ENCODE data around the gene RND3.

RND3 gene

GRCh38 chr2:150482667-150483400, 4.6 kb downstream of the RND3 start:
- Histone ChIP-seq H3K4me3 (ENCODE audit: low read depth, low read length) (no peak overlapping the region), H3K36me3 (ENCODE audit: control insufficient read depth in 2 of 2, insufficient read depth in 1 of 2, low read length in 2 of 2) (peaks cover 0 to 32% of the 10 kb centered on the region in 2 experiments; a peak in 2 of 3 replicates), H3K27ac (ENCODE audit: extremely low read depth, low read depth, low read length) (no peak overlapping the region), H3K9me3 (ENCODE audit: control insufficient read depth, insufficient read depth, low read depth, low read length) (no peaks in the 10 kb centered on the region), H3K4me1 (ENCODE audit: control insufficient read depth, insufficient read depth, low read length) (peaks cover 27% of the 10 kb centered on the region)
- CTCF ChIA-PET = no interaction called here
- no peak for TF ChIP-seq KLF9 (tag by site-specific recombination; IDR thresholded peaks at IDR 0.05; ENCODE audit: low read depth)
- no peak for TF ChIP-seq ZNF132 (tag by site-specific recombination; IDR thresholded peaks at IDR 0.05; ENCODE audit: borderline replicate concordance)
- no peak for TF ChIP-seq ZNF324 (tag by site-specific recombination; IDR thresholded peaks at IDR 0.05)
- no peak for TF ChIP-seq ZNF549 (tag by site-specific recombination; IDR thresholded peaks at IDR 0.05)
- no peak for TF ChIP-seq ZNF112 (tag by site-specific recombination; IDR thresholded peaks at IDR 0.05)
- TF ChIP-seq YY1 (tag by site-specific recombination; IDR thresholded peaks at IDR 0.05) = no peak
- no peak for TF ChIP-seq SP7 (tag by site-specific recombination; IDR thresholded peaks at IDR 0.05)
- TF ChIP-seq MZF1 (tag by site-specific recombination; IDR thresholded peaks at IDR 0.05; ENCODE audit: borderline replicate concordance) = no peak
- TF ChIP-seq KLF7 (tag by site-specific recombination; IDR thresholded peaks at IDR 0.05; ENCODE audit: borderline replicate concordance) = no peak
- TF ChIP-seq ZSCAN18 (tag by site-specific recombination; IDR thresholded peaks at IDR 0.05) = no peak
- no peak for TF ChIP-seq ZNF341 (tag by site-specific recombination; IDR thresholded peaks at IDR 0.05; ENCODE audit: low read depth)
- TF ChIP-seq ZXDB (tag by site-specific recombination; IDR thresholded peaks at IDR 0.05) = no peak
- POLR2A ChIA-PET = no interaction called here

DNA sequence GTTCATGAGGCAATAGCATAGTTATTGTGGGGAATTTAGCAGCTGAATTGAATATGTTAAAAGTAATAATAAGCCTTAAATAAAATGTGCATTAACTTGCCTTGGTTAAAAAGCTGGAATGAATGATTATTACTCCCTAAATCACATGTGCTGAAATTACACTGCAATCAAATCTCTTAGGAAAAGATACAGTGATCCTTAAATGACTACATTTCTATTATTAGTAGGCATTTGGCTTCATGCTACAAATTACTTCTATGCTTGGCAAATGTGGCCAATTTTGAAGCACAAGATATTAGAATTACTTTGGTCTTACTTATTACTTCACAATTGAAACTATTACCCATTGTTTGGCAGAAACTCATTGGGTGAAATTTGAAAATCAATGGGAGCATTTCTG, 5.4 kb downstream of the RND3 start:
- no peak for TF ChIP-seq ZNF324 (tag by site-specific recombination; IDR thresholded peaks at IDR 0.05)
- no peak for TF ChIP-seq ZNF560 (tag by site-specific recombination; IDR thresholded peaks at IDR 0.05; ENCODE audit: borderline replicate concordance)
- no peak for TF ChIP-seq SP2 (tag by site-specific recombination; IDR thresholded peaks at IDR 0.05)
- no peak for TF ChIP-seq ZNF24 (tag by site-specific recombination; IDR thresholded peaks at IDR 0.05)
- no peak for TF ChIP-seq ZNF521 (tag by site-specific recombination; IDR thresholded peaks at IDR 0.05)
- TF ChIP-seq KLF7 (tag by site-specific recombination; IDR thresholded peaks at IDR 0.05; ENCODE audit: borderline replicate concordance) = no peak
- TF ChIP-seq ZFHX2 (tag by site-specific recombination; conservative IDR thresholded peaks at IDR 0.05) = no peak
- TF ChIP-seq ZNF16 (tag by site-specific recombination; IDR thresholded peaks at IDR 0.05; ENCODE audit: low read depth) = no peak
- TF ChIP-seq ZNF624 (tag by site-specific recombination; IDR thresholded peaks at IDR 0.05) = no peak
- no peak for TF ChIP-seq ZNF600 (tag by site-specific recombination; IDR thresholded peaks at IDR 0.05)
- TF ChIP-seq ZNF670 (tag by site-specific recombination; IDR thresholded peaks at IDR 0.05; ENCODE audit: low read depth) = no peak
- TF ChIP-seq ZSCAN30 (tag by site-specific recombination; IDR thresholded peaks at IDR 0.05) = no peak
- TF ChIP-seq YY1 (tag by site-specific recombination; IDR thresholded peaks at IDR 0.05) = no peak
- TF ChIP-seq, protein P1, sequence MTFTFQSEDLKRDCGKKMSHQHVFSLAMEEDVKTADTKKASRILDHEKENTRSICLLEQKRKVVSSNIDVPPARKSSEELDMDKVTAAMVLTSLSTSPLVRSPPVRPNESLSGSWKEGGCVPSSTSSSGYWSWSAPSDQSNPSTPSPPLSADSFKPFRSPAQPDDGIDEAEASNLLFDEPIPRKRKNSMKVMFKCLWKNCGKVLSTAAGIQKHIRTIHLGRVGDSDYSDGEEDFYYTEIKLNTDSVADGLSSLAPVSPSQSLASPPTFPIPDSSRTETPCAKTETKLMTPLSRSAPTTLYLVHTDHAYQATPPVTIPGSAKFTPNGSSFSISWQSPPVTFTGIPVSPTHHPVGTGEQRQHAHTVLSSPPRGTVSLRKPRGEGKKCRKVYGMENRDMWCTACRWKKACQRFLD (tag by site-specific recombination; IDR thresholded peaks at IDR 0.05) = no peak
- TF ChIP-seq ZNF157 (tag by site-specific recombination; IDR thresholded peaks at IDR 0.05) = no peak
- no peak for TF ChIP-seq ZNF433 (tag by site-specific recombination; IDR thresholded peaks at IDR 0.05; ENCODE audit: low read depth)
- H3K36me3 ChIP-seq (ENCODE audit: control insufficient read depth in 2 of 2, insufficient read depth in 1 of 2, low read length in 2 of 2) = peaks cover 0 to 32% of the 10 kb centered on the region in 2 experiments; a peak in 2 of 3 replicates
- H3K4me3 ChIP-seq (ENCODE audit: low read depth, low read length) = no peak overlapping the region
- ChIA-PET POLR2A (no interaction called here), CTCF (interaction anchor here (0.7 to 1.2 kb wide), 3 partner anchors 14 to 200 kb away, joined by 3 read pairs; no protein-coding TSS in a partner anchor)
- peaks cover 32% of the 10 kb centered on the region for H3K4me1 ChIP-seq (ENCODE audit: control insufficient read depth, insufficient read depth, low read length)
- H3K9me3 ChIP-seq (ENCODE audit: control insufficient read depth, insufficient read depth, low read depth, low read length) = no peaks in the 10 kb centered on the region
- no peak overlapping the region for H3K27ac ChIP-seq (ENCODE audit: extremely low read depth, low read depth, low read length)
